Gastroesophageal sphincter (tissue), 3 donors: Measurements from ENCODE around the gene COBLL1.

ENCODE experiments used
- EP300 ChIP-seq: sonication (generic); formaldehyde crosslinking; IDR thresholded peaks from one replicate; pipeline ENCODE4 v1.6.1; 2017; ENCODE audit warnings: antibody characterized with exemption, mild to moderate bottlenecking
- POLR2A ChIP-seq, 2 donors: fragments of 450-650 bp; IDR thresholded peaks; one replicate each; pipeline ENCODE4 v1.6.1; 2017; ENCODE audit warnings: antibody characterized with exemption in 2 of 2, mild to moderate bottlenecking in 2 of 2, moderate library complexity in 1 of 2
- POLR2AphosphoS5 ChIP-seq: sonication (generic); formaldehyde crosslinking; IDR thresholded peaks from one replicate; pipeline ENCODE4 v1.6.1; 2017; ENCODE audit warnings: antibody characterized with exemption
- TF ChIP-seq, protein P1 (sequence below), 4 experiments: fragments of 200-600 bp in 2 of 4; fragments of 450-650 bp in 2 of 4; sonication (generic) in 1 of 4; IDR thresholded peaks; one replicate each; pipeline ENCODE4 v1.5.1; 2017 to 2019; ENCODE audit warnings: antibody characterized with exemption in 4 of 4, mild to moderate bottlenecking in 2 of 4, moderate library complexity in 2 of 4

DNA sequence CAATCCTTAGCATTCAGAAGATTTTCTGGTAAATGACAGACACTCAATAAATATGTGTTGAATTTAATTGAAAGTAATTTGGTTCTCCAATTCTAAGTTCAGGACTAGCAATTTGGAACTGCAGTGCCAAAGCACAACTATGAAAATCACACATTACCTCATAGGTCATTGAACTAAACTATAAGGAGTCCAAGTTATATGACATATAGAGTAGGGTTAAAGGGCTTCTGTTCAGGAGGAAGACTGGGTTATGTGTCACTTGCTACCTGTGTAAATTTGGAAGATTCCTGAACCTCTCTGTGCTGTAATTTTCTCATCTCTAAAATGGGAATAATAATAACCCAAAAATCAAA, 27.8 kb upstream of the COBLL1 start:
- TF ChIP-seq POLR2AphosphoS5 (no peak), POLR2A (IDR thresholded peaks at IDR 0.05) (no peak), EP300 (no peak)
- TF ChIP-seq, protein P1, sequence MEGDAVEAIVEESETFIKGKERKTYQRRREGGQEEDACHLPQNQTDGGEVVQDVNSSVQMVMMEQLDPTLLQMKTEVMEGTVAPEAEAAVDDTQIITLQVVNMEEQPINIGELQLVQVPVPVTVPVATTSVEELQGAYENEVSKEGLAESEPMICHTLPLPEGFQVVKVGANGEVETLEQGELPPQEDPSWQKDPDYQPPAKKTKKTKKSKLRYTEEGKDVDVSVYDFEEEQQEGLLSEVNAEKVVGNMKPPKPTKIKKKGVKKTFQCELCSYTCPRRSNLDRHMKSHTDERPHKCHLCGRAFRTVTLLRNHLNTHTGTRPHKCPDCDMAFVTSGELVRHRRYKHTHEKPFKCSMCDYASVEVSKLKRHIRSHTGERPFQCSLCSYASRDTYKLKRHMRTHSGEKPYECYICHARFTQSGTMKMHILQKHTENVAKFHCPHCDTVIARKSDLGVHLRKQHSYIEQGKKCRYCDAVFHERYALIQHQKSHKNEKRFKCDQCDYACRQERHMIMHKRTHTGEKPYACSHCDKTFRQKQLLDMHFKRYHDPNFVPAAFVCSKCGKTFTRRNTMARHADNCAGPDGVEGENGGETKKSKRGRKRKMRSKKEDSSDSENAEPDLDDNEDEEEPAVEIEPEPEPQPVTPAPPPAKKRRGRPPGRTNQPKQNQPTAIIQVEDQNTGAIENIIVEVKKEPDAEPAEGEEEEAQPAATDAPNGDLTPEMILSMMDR (IDR thresholded peaks at IDR 0.05) = no peak
